ENCODE measurements around the gene ZFR2.
"Not testable (repeated sequence)": the region's sequence is repeated elsewhere in the genome, so short reads cannot be mapped to it uniquely, and the experiment has no call there.

ZFR2 gene

GRCh38 chr19:3769494-3769893 is 99.3 kb downstream of the ZFR2 start:
- Histone ChIP-seq H3K4me1 (ENCODE audit: control insufficient read depth, insufficient read depth, low read length, poor library complexity, severe bottlenecking) (no peaks in the 10 kb centered on the region), H3K9me3 (ENCODE audit: control insufficient read depth, low read length) (no peaks in the 10 kb centered on the region), H3K4me3 (ENCODE audit: extremely low read depth, insufficient read depth, low read length, poor library complexity, severe bottlenecking) (no peak overlapping the region), H3K36me3 (ENCODE audit: control insufficient read depth, insufficient read depth, low read length) (peaks cover 14% of the 10 kb centered on the region), H3K27ac (ENCODE audit: low read depth, low read length, severe bottlenecking) (no peak overlapping the region)
- 90 to 91% methylated on average over 14 to 16 of the region's 17 CpGs for WGBS, 2 experiments (ENCODE audit: insufficient coverage in 2 of 2)

GRCh38 chr19:3768748-3769099 is 100.1 kb downstream of the ZFR2 start:
- Histone ChIP-seq H3K4me1 (ENCODE audit: control insufficient read depth, insufficient read depth, low read length, poor library complexity, severe bottlenecking) (no peaks in the 10 kb centered on the region), H3K9me3 (ENCODE audit: control insufficient read depth, low read length) (no peaks in the 10 kb centered on the region), H3K36me3 (ENCODE audit: control insufficient read depth, insufficient read depth, low read length) (peaks cover 14% of the 10 kb centered on the region), H3K4me3 (ENCODE audit: extremely low read depth, insufficient read depth, low read length, poor library complexity, severe bottlenecking) (no peak overlapping the region), H3K27ac (ENCODE audit: low read depth, low read length, severe bottlenecking) (no peak overlapping the region)
- WGBS, 2 experiments (ENCODE audit: insufficient coverage in 2 of 2), result 93 to 95% methylated on average over 4 to 7 of the region's 7 CpGs

- no peak overlapping the region for H3K4me3 ChIP-seq (ENCODE audit: extremely low read depth, insufficient read depth, low read length, poor library complexity, severe bottlenecking)
- no peak overlapping the region for H3K27ac ChIP-seq (ENCODE audit: low read depth, low read length, severe bottlenecking)
Measured at GRCh38 chr19:3768015-3768747, 100.7 kb downstream of the ZFR2 start.

DNA sequence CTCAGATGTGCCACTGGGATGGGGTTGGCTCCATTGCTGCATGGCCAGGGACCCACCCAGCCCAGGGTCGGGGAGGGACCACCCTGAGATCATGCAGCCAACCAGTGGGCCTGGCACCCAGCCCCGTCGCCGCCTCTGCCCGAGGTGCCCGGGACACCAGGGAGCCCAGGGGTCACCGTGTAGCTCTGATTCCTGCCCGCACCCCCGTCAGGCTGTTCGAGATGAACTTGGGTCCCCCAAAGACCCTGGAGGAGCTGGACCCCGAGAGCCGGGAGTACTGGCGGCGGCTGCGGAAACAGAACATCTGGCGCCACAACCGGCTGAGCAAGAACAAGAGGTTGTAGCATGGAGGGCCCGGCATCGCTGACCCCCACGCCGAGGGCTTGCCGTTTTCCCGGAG is 101.8 kb downstream of the ZFR2 start:
- Histone ChIP-seq H3K9me3 (ENCODE audit: control insufficient read depth, low read length) (no peaks in the 10 kb centered on the region), H3K27ac (ENCODE audit: low read depth, low read length, severe bottlenecking) (no peak overlapping the region), H3K4me1 (ENCODE audit: control insufficient read depth, insufficient read depth, low read length, poor library complexity, severe bottlenecking) (no peaks in the 10 kb centered on the region), H3K36me3 (ENCODE audit: control insufficient read depth, insufficient read depth, low read length) (peaks cover 14% of the 10 kb centered on the region), H3K4me3 (ENCODE audit: extremely low read depth, insufficient read depth, low read length, poor library complexity, severe bottlenecking) (no peak overlapping the region)
- whole genome bisulfite sequencing, 2 experiments (ENCODE audit: insufficient coverage in 2 of 2), result 93% methylated on average over 17 to 23 of the region's 23 CpGs

More at GRCh38 chr19:3768015-3768747, 100.7 kb downstream of the ZFR2 start:
- Histone ChIP-seq H3K9me3 (ENCODE audit: control insufficient read depth, low read length) (no peaks in the 10 kb centered on the region), H3K4me1 (ENCODE audit: control insufficient read depth, insufficient read depth, low read length, poor library complexity, severe bottlenecking) (no peaks in the 10 kb centered on the region), H3K36me3 (ENCODE audit: control insufficient read depth, insufficient read depth, low read length) (peaks cover 14% of the 10 kb centered on the region)
- WGBS, 2 experiments (ENCODE audit: insufficient coverage in 2 of 2), result 89 to 100% methylated on average over 10 to 15 of the region's 25 CpGs

- H3K4me1 ChIP-seq (ENCODE audit: control insufficient read depth, insufficient read depth, low read length, poor library complexity, severe bottlenecking), result no peaks in the 10 kb centered on the region
- H3K27ac ChIP-seq (ENCODE audit: low read depth, low read length, severe bottlenecking), result no peak overlapping the region
- no peak overlapping the region for H3K4me3 ChIP-seq (ENCODE audit: extremely low read depth, insufficient read depth, low read length, poor library complexity, severe bottlenecking)
- H3K9me3 ChIP-seq (ENCODE audit: control insufficient read depth, low read length), result no peaks in the 10 kb centered on the region
- H3K36me3 ChIP-seq (ENCODE audit: control insufficient read depth, insufficient read depth, low read length), result peaks cover 14% of the 10 kb centered on the region
- 85 to 90% methylated on average over 6 to 7 of the region's 7 CpGs for WGBS, 2 experiments (ENCODE audit: insufficient coverage in 2 of 2)
Measured at GRCh38 chr19:3766520-3766919, 102.3 kb downstream of the ZFR2 start.

DNA sequence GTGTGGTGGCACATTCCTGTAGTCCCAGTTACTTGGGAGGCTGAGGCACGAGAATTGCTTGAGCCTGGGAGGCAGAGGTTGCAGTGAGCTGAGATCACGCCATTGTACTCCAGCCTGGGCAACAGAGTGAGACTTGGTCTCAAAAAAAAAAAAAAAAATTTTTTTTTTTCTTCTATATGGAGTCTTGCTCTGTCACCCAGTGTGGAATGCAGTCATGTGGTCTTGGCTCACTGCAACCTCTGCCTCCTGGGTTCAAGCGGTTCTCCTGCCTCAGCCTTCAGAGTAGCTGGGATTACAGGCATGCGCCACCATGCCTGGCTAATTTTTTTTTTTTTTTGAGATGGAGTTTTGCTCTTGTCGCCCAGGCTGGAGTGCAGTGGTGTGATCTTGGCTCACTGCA is 103.1 kb downstream of the ZFR2 start:
- H3K4me3 ChIP-seq (ENCODE audit: extremely low read depth, insufficient read depth, low read length, poor library complexity, severe bottlenecking); H3K9me3 ChIP-seq (ENCODE audit: control insufficient read depth, low read length); H3K27ac ChIP-seq (ENCODE audit: low read depth, low read length, severe bottlenecking); H3K4me1 ChIP-seq (ENCODE audit: control insufficient read depth, insufficient read depth, low read length, poor library complexity, severe bottlenecking): not testable (repeated sequence)
- peaks cover 14% of the 10 kb centered on the region for H3K36me3 ChIP-seq (ENCODE audit: control insufficient read depth, insufficient read depth, low read length)
- 86 to 98% methylated on average over 1 to 4 of the region's 5 CpGs for WGBS, 2 experiments (ENCODE audit: insufficient coverage in 2 of 2)

DNA sequence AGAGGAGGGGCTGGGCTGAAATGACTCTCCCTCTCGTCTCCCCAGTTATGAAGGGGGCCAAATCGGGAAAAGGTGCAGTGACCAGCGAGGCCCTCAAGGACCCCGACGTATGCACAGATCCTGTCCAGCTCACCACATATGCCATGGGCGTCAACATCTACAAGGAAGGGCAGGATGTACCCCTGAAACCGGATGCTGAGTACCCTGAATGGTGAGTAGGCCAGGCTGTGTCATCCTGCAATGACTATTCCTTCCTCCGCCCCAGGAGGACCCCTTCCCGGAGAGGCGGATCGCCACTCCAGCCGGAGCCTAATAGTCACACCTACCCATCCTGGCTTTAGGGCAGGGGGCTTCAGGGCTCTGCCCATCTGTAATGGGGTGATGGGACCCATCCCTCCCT is 103.7 kb downstream of the ZFR2 start:
- H3K36me3 ChIP-seq (ENCODE audit: control insufficient read depth, insufficient read depth, low read length), result peaks cover 16% of the 10 kb centered on the region
- H3K9me3 ChIP-seq (ENCODE audit: control insufficient read depth, low read length), result no peaks in the 10 kb centered on the region
- no peak overlapping the region for H3K27ac ChIP-seq (ENCODE audit: low read depth, low read length, severe bottlenecking)
- WGBS, 2 experiments (ENCODE audit: insufficient coverage in 2 of 2), result 97 to 98% methylated on average over 7 to 8 of the region's 12 CpGs
- no peak overlapping the region for H3K4me3 ChIP-seq (ENCODE audit: extremely low read depth, insufficient read depth, low read length, poor library complexity, severe bottlenecking)
- H3K4me1 ChIP-seq (ENCODE audit: control insufficient read depth, insufficient read depth, low read length, poor library complexity, severe bottlenecking), result no peaks in the 10 kb centered on the region

DNA sequence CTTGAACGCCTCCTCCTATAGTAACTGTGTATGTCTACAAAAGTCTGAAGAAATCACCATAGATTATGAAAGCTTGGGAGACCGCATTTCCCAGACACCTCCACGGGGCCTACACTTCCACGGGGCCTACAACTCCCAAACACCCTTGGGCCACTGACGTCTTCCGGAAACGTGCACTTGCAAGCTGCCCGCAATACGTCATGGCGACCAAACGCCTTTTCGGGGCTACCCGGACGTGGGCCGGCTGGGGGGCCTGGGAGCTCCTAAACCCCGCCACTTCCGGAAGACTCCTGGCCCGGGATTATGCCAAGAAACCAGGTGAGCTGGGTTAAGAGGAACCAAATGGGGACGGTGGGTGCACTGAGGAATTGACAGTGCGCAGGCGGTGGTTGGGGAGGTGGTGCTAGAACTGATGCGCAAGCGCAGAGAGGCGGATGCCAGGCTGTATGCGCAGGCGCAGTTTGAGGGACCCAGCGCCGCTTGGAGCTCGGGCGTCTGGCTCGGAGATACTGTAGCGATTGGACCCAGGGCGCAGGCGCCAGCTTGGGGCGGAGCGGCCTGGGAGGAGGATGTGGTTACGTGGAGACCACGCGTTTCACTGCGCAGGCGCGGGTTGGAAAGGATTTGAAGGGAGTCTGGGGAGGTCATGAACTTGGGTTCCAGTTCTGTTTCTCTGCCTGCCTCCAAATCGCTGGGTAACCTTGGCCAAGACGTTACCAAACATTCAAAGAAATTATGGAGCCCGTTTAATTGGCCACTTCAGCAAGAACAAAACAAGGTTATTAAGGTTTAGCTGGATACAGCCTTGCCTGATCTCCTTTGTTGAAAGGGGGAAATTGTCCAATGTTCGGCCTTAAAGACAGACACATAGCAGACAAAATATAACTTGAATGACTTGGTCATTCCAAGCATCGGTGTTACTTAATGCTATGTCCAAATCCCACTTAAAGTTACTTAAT is 106.1 kb downstream of the ZFR2 start, which contains the start of gene MRPL54:
MRPL54 (plus strand) TSS at position 182 of the 959 bp plus-strand sequence; CDS start at position 201, 19 bp downstream.
- peak within 1 kb of the TSS; percentile 97 for H3K4me3 ChIP-seq (ENCODE audit: extremely low read depth, insufficient read depth, low read length, poor library complexity, severe bottlenecking)
- H3K27ac ChIP-seq (ENCODE audit: low read depth, low read length, severe bottlenecking), result peak within 1 kb of the TSS; percentile 93
- H3K9me3 ChIP-seq (ENCODE audit: control insufficient read depth, low read length), result no peaks in the 10 kb centered on the region
- WGBS, 2 experiments (ENCODE audit: insufficient coverage in 2 of 2), result 6% methylated on average over 33 to 37 of the region's 47 CpGs
- peaks cover 35% of the 10 kb centered on the region for H3K36me3 ChIP-seq (ENCODE audit: control insufficient read depth, insufficient read depth, low read length)
- H3K4me1 ChIP-seq (ENCODE audit: control insufficient read depth, insufficient read depth, low read length, poor library complexity, severe bottlenecking), result no peaks in the 10 kb centered on the region

GRCh38 chr19:3762130-3762473 is 106.7 kb downstream of the ZFR2 start:
- Histone ChIP-seq H3K4me1 (ENCODE audit: control insufficient read depth, insufficient read depth, low read length, poor library complexity, severe bottlenecking) (no peaks in the 10 kb centered on the region), H3K4me3 (ENCODE audit: extremely low read depth, insufficient read depth, low read length, poor library complexity, severe bottlenecking) (peak overlapping the region; percentile 61), H3K27ac (ENCODE audit: low read depth, low read length, severe bottlenecking) (peak overlapping the region; percentile 93), H3K36me3 (ENCODE audit: control insufficient read depth, insufficient read depth, low read length) (peaks cover 34% of the 10 kb centered on the region), H3K9me3 (ENCODE audit: control insufficient read depth, low read length) (no peaks in the 10 kb centered on the region)
- no CpG with 5 or more reads among the region's 1 CpG for WGBS, 2 experiments (ENCODE audit: insufficient coverage in 2 of 2)

DNA sequence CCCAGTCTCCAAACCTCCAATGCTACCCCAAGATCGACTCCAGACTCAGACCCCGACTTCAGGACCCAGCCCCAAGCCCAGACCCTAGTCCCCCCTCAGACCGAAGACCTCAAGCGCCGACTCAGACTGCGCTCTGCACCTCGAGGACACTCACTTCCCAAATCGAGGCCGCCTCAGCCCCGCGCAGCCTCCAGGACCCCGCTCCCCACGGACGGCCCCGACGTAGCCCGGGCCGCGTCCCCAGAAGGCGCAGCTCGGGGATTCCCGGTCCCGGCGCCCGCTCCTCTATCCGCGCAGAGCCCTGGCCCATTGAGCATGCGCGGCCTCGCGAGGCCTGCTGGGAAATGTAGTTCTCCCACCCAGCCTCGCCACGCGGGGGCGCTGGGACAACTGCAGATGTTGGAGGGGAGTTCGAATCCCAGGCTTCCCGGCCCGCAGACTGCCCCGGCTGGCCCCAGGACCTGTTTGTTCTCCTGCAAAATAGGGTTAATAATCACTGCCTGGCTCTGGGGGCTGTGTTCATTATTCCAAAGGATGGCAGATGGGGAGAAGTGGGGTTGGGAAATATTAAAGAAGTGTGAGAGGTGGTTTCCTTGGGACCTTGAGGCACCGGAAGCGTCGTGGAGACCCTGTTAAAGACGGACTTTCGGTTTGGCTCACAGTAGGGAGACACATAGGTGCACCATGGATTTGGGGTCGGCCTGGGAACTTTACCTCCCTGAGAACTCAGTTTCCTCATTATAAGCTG is 107.3 kb downstream of the ZFR2 start, which contains the start of gene APBA3:
APBA3 (minus strand) TSS at position 311 of the 748 bp plus-strand sequence. CDS start 1,428 bp downstream, outside the sequence.
- H3K9me3 ChIP-seq (ENCODE audit: control insufficient read depth, low read length), result no peaks in the 10 kb centered on the region
- peak within 1 kb of the TSS; percentile 93 for H3K27ac ChIP-seq (ENCODE audit: low read depth, low read length, severe bottlenecking)
- 6 to 12% methylated on average over 29 to 38 of the region's 45 CpGs for WGBS, 2 experiments (ENCODE audit: insufficient coverage in 2 of 2)
- H3K4me3 ChIP-seq (ENCODE audit: extremely low read depth, insufficient read depth, low read length, poor library complexity, severe bottlenecking), result peak within 1 kb of the TSS; percentile 97
- H3K36me3 ChIP-seq (ENCODE audit: control insufficient read depth, insufficient read depth, low read length), result peaks cover 35% of the 10 kb centered on the region
- no peaks in the 10 kb centered on the region for H3K4me1 ChIP-seq (ENCODE audit: control insufficient read depth, insufficient read depth, low read length, poor library complexity, severe bottlenecking)

Measured in mesodermal cell (in vitro differentiated cells).